ENCODE measurements around the gene SLC12A8.

SLC12A8 gene

GRCh38 chr3:125156456-125156855, 56.1 kb downstream of the SLC12A8 start:
- WGBS (ENCODE audit: insufficient coverage) = 98% methylated on average over 5 of the region's 7 CpGs
- no peaks in the 10 kb centered on the region for H3K36me3 ChIP-seq (ENCODE audit: control insufficient read depth in 4 of 4, insufficient read depth in 4 of 4, low read length in 3 of 4)
- no peaks in the 10 kb centered on the region for H3K9me3 ChIP-seq (ENCODE audit: control extremely low read depth in 1 of 5, control insufficient read depth in 4 of 5, insufficient read depth in 2 of 5, low read depth in 1 of 5, low read length in 4 of 5)
- no peaks in the 10 kb centered on the region for H3K27me3 ChIP-seq (replicated peaks in 2 of 5; ENCODE audit: control insufficient read depth in 4 of 5, insufficient read depth in 5 of 5, low read length in 4 of 5)
- H3K4me3 ChIP-seq (ENCODE audit: control insufficient read depth in 1 of 7, extremely low read depth in 1 of 7, insufficient read depth in 4 of 7, low read depth in 2 of 7, low read length in 6 of 7) = no peak overlapping the region
- DNase-seq = no peak
- no peak overlapping the region for H3K27ac ChIP-seq (ENCODE audit: insufficient read depth in 1 of 2, low read depth in 1 of 2, low read length in 2 of 2, poor library complexity in 1 of 2, severe bottlenecking in 2 of 2)
- H3K4me1 ChIP-seq (ENCODE audit: control extremely low read depth in 1 of 4, control insufficient read depth in 4 of 4, insufficient read depth in 4 of 4, low read length in 3 of 4) = peaks cover 0 to 5% (median 0%) of the 10 kb centered on the region in 4 experiments
- ChIA-PET POLR2A (no interaction called here), CTCF (interaction anchor here (2.1 kb wide), 1 partner anchor 12 kb away, joined by 8 read pairs; no protein-coding TSS in a partner anchor)

GRCh38 chr3:125154800-125155269, 57.7 kb downstream of the SLC12A8 start:
- H3K4me1 ChIP-seq (ENCODE audit: control extremely low read depth in 1 of 4, control insufficient read depth in 4 of 4, insufficient read depth in 4 of 4, low read length in 3 of 4) = peaks cover 0 to 5% (median 0%) of the 10 kb centered on the region in 4 experiments
- no peaks in the 10 kb centered on the region for H3K27me3 ChIP-seq (replicated peaks in 2 of 5; ENCODE audit: control insufficient read depth in 4 of 5, insufficient read depth in 5 of 5, low read length in 4 of 5)
- CTCF ChIA-PET = interaction anchor here (0.6 to 2.1 kb wide), 2 partner anchors 10 to 216 kb away, joined by 3 to 7 read pairs; no protein-coding TSS in a partner anchor
- no peak overlapping the region for H3K4me3 ChIP-seq (ENCODE audit: control insufficient read depth in 1 of 7, extremely low read depth in 1 of 7, insufficient read depth in 4 of 7, low read depth in 2 of 7, low read length in 6 of 7)
- H3K27ac ChIP-seq (ENCODE audit: insufficient read depth in 1 of 2, low read depth in 1 of 2, low read length in 2 of 2, poor library complexity in 1 of 2, severe bottlenecking in 2 of 2) = no peak overlapping the region
- peak in 2 of 3 donors; percentile 38 to 56 for DNase-seq
- no peaks in the 10 kb centered on the region for H3K9me3 ChIP-seq (ENCODE audit: control extremely low read depth in 1 of 5, control insufficient read depth in 4 of 5, insufficient read depth in 2 of 5, low read depth in 1 of 5, low read length in 4 of 5)
- WGBS (ENCODE audit: insufficient coverage) = 79% methylated on average over 16 of the region's 17 CpGs
- POLR2A ChIA-PET = interaction anchor here (0.6 kb wide), 1 partner anchor 21 kb away, joined by 3 read pairs; no protein-coding TSS in a partner anchor
- H3K36me3 ChIP-seq (ENCODE audit: control insufficient read depth in 4 of 4, insufficient read depth in 4 of 4, low read length in 3 of 4) = no peaks in the 10 kb centered on the region

- H3K27ac ChIP-seq (ENCODE audit: insufficient read depth in 1 of 2, low read depth in 1 of 2, low read length in 2 of 2, poor library complexity in 1 of 2, severe bottlenecking in 2 of 2) = no peak overlapping the region
- 100% methylated on average over 2 of the region's 3 CpGs for WGBS (ENCODE audit: insufficient coverage)
- CTCF ChIA-PET = interaction anchor here (0.6 to 2.1 kb wide), 3 partner anchors 11 to 217 kb away, joined by 3 to 7 read pairs (median 3); no protein-coding TSS in a partner anchor
- no peak overlapping the region for H3K4me3 ChIP-seq (ENCODE audit: control insufficient read depth in 1 of 7, extremely low read depth in 1 of 7, insufficient read depth in 4 of 7, low read depth in 2 of 7, low read length in 6 of 7)
- H3K4me1 ChIP-seq (ENCODE audit: control extremely low read depth in 1 of 4, control insufficient read depth in 4 of 4, insufficient read depth in 4 of 4, low read length in 3 of 4) = peaks cover 0 to 5% (median 2%) of the 10 kb centered on the region in 4 experiments
- no peaks in the 10 kb centered on the region for H3K27me3 ChIP-seq (replicated peaks in 2 of 5; ENCODE audit: control insufficient read depth in 4 of 5, insufficient read depth in 5 of 5, low read length in 4 of 5)
- no peaks in the 10 kb centered on the region for H3K9me3 ChIP-seq (ENCODE audit: control extremely low read depth in 1 of 5, control insufficient read depth in 4 of 5, insufficient read depth in 2 of 5, low read depth in 1 of 5, low read length in 4 of 5)
- POLR2A ChIA-PET = no interaction called here
- no peak for DNase-seq
- H3K36me3 ChIP-seq (ENCODE audit: control insufficient read depth in 4 of 4, insufficient read depth in 4 of 4, low read length in 3 of 4) = no peaks in the 10 kb centered on the region
Observed at GRCh38 chr3:125154110-125154509, 58.4 kb downstream of the SLC12A8 start.

- Histone ChIP-seq H3K27me3 (replicated peaks in 2 of 5; ENCODE audit: control insufficient read depth in 4 of 5, insufficient read depth in 5 of 5, low read length in 4 of 5) (no peaks in the 10 kb centered on the region), H3K36me3 (ENCODE audit: control insufficient read depth in 4 of 4, insufficient read depth in 4 of 4, low read length in 3 of 4) (no peaks in the 10 kb centered on the region), H3K4me1 (ENCODE audit: control extremely low read depth in 1 of 4, control insufficient read depth in 4 of 4, insufficient read depth in 4 of 4, low read length in 3 of 4) (peaks cover under 1 to 15% (median 14%) of the 10 kb centered on the region in 4 experiments), H3K27ac (ENCODE audit: insufficient read depth in 1 of 2, low read depth in 1 of 2, low read length in 2 of 2, poor library complexity in 1 of 2, severe bottlenecking in 2 of 2) (no peak overlapping the region), H3K9me3 (ENCODE audit: control extremely low read depth in 1 of 5, control insufficient read depth in 4 of 5, insufficient read depth in 2 of 5, low read depth in 1 of 5, low read length in 4 of 5) (no peaks in the 10 kb centered on the region), H3K4me3 (ENCODE audit: control insufficient read depth in 1 of 7, extremely low read depth in 1 of 7, insufficient read depth in 4 of 7, low read depth in 2 of 7, low read length in 6 of 7) (no peak overlapping the region)
- CTCF ChIA-PET = no interaction called here
- DNase-seq = no peak
- 100% methylated on average over 7 of the region's 10 CpGs for WGBS (ENCODE audit: insufficient coverage)
- POLR2A ChIA-PET = no interaction called here
Observed at GRCh38 chr3:125152951-125153350, 59.6 kb downstream of the SLC12A8 start.

GRCh38 chr3:125151916-125152315, 60.6 kb downstream of the SLC12A8 start:
- POLR2A ChIA-PET = no interaction called here
- Histone ChIP-seq H3K4me1 (ENCODE audit: control extremely low read depth in 1 of 4, control insufficient read depth in 4 of 4, insufficient read depth in 4 of 4, low read length in 3 of 4) (peaks cover 5 to 25% (median 24%) of the 10 kb centered on the region in 4 experiments), H3K9me3 (ENCODE audit: control extremely low read depth in 1 of 5, control insufficient read depth in 4 of 5, insufficient read depth in 2 of 5, low read depth in 1 of 5, low read length in 4 of 5) (no peaks in the 10 kb centered on the region), H3K27me3 (replicated peaks in 2 of 5; ENCODE audit: control insufficient read depth in 4 of 5, insufficient read depth in 5 of 5, low read length in 4 of 5) (no peaks in the 10 kb centered on the region), H3K27ac (ENCODE audit: insufficient read depth in 1 of 2, low read depth in 1 of 2, low read length in 2 of 2, poor library complexity in 1 of 2, severe bottlenecking in 2 of 2) (no peak overlapping the region), H3K36me3 (ENCODE audit: control insufficient read depth in 4 of 4, insufficient read depth in 4 of 4, low read length in 3 of 4) (no peaks in the 10 kb centered on the region), H3K4me3 (ENCODE audit: control insufficient read depth in 1 of 7, extremely low read depth in 1 of 7, insufficient read depth in 4 of 7, low read depth in 2 of 7, low read length in 6 of 7) (no peak overlapping the region)
- no peak for DNase-seq
- WGBS (ENCODE audit: insufficient coverage) = 100% methylated on average over 1 of the region's 1 CpG
- CTCF ChIA-PET = no interaction called here

GRCh38 chr3:125151442-125151817, 61.1 kb downstream of the SLC12A8 start:
- POLR2A ChIA-PET = no interaction called here
- no peak overlapping the region for H3K27ac ChIP-seq (ENCODE audit: insufficient read depth in 1 of 2, low read depth in 1 of 2, low read length in 2 of 2, poor library complexity in 1 of 2, severe bottlenecking in 2 of 2)
- WGBS (ENCODE audit: insufficient coverage) = 96% methylated on average over 9 of the region's 9 CpGs

GRCh38 chr3:125150525-125151441, 61.8 kb downstream of the SLC12A8 start:
- WGBS (ENCODE audit: insufficient coverage) = 97% methylated on average over 14 of the region's 14 CpGs
- no peaks in the 10 kb centered on the region for H3K9me3 ChIP-seq (ENCODE audit: control extremely low read depth in 1 of 5, control insufficient read depth in 4 of 5, insufficient read depth in 2 of 5, low read depth in 1 of 5, low read length in 4 of 5)
- H3K27ac ChIP-seq (ENCODE audit: insufficient read depth in 1 of 2, low read depth in 1 of 2, low read length in 2 of 2, poor library complexity in 1 of 2, severe bottlenecking in 2 of 2) = no peak overlapping the region
- ChIA-PET POLR2A (no interaction called here), CTCF (interaction anchor here (0.6 to 1.2 kb wide), 2 partner anchors 13 to 47 kb away, joined by 3 to 4 read pairs; no protein-coding TSS in a partner anchor)
- peaks cover 5 to 34% (median 30%) of the 10 kb centered on the region in 4 experiments for H3K4me1 ChIP-seq (ENCODE audit: control extremely low read depth in 1 of 4, control insufficient read depth in 4 of 4, insufficient read depth in 4 of 4, low read length in 3 of 4)
- no peaks in the 10 kb centered on the region for H3K27me3 ChIP-seq (replicated peaks in 2 of 5; ENCODE audit: control insufficient read depth in 4 of 5, insufficient read depth in 5 of 5, low read length in 4 of 5)
- peak; percentile 54 to 69 (median 63) for DNase-seq
- H3K36me3 ChIP-seq (ENCODE audit: control insufficient read depth in 4 of 4, insufficient read depth in 4 of 4, low read length in 3 of 4) = no peaks in the 10 kb centered on the region
- H3K4me3 ChIP-seq (ENCODE audit: control insufficient read depth in 1 of 7, extremely low read depth in 1 of 7, insufficient read depth in 4 of 7, low read depth in 2 of 7, low read length in 6 of 7) = no peak overlapping the region

More at GRCh38 chr3:125151442-125151817, 61.1 kb downstream of the SLC12A8 start:
- CTCF ChIA-PET = interaction anchor here (0.6 kb wide), 1 partner anchor 46 kb away, joined by 4 read pairs; no protein-coding TSS in a partner anchor
- Histone ChIP-seq H3K4me1 (ENCODE audit: control extremely low read depth in 1 of 4, control insufficient read depth in 4 of 4, insufficient read depth in 4 of 4, low read length in 3 of 4) (peaks cover 5 to 30% (median 29%) of the 10 kb centered on the region in 4 experiments), H3K4me3 (ENCODE audit: control insufficient read depth in 1 of 7, extremely low read depth in 1 of 7, insufficient read depth in 4 of 7, low read depth in 2 of 7, low read length in 6 of 7) (no peak overlapping the region), H3K27me3 (replicated peaks in 2 of 5; ENCODE audit: control insufficient read depth in 4 of 5, insufficient read depth in 5 of 5, low read length in 4 of 5) (no peaks in the 10 kb centered on the region), H3K9me3 (ENCODE audit: control extremely low read depth in 1 of 5, control insufficient read depth in 4 of 5, insufficient read depth in 2 of 5, low read depth in 1 of 5, low read length in 4 of 5) (no peaks in the 10 kb centered on the region), H3K36me3 (ENCODE audit: control insufficient read depth in 4 of 4, insufficient read depth in 4 of 4, low read length in 3 of 4) (no peaks in the 10 kb centered on the region)
- no peak for DNase-seq
